Common myeloid progenitor, CD34-positive (primary cell): ENCODE results near the gene B3GALT6.

Experiments
- CTCF ChIA-PET: fragments of 350-600 bp; sonication (Branson Sonifier 250); formaldehyde crosslinking; loops from one replicate; lab custom pipeline; 2021; ENCODE audit warnings: antibody characterized with exemption; lab: Charles Lee
- POLR2A ChIA-PET: fragments of 350-600 bp; sonication (Branson Sonifier 250); formaldehyde crosslinking; loops from one replicate; lab custom pipeline; 2021; ENCODE audit warnings: antibody characterized with exemption; lab: Charles Lee
- DNase-seq, 3 donors: peaks; one replicate each; pipeline versions ENCODE4 v3.0.0 to v3.0.0-alpha.2; 2013
- H3K27ac ChIP-seq, 2 experiments: 1 replicate in 1 of 2; 2 replicates in 1 of 2; pipeline ENCODE4 v1.7.0; 2013; ENCODE audit warnings: inconsistent platforms in 2 of 2, low read length in 2 of 2, mild to moderate bottlenecking in 2 of 2, low read depth in 1 of 2, moderate library complexity in 1 of 2; ENCODE audit not compliant: severe bottlenecking in 2 of 2, insufficient read depth in 1 of 2, poor library complexity in 1 of 2
- H3K27me3 ChIP-seq, 5 experiments: replicated peaks in 2 of 5; 1 replicate in 3 of 5; 2 replicates in 2 of 5; pipeline versions ENCODE4 v1.6.1 to v1.7.0; 2013; ENCODE audit warnings: low read length in 4 of 5, mild to moderate bottlenecking in 2 of 5, moderate library complexity in 2 of 5, inconsistent platforms in 1 of 5; ENCODE audit not compliant: insufficient read depth in 5 of 5, control insufficient read depth in 4 of 5
- H3K36me3 ChIP-seq, 4 experiments: 1 replicate in 2 of 4; 2 replicates in 2 of 4; pipeline versions ENCODE4 v1.6.1 to v1.7.0; 2013; ENCODE audit warnings: low read length in 3 of 4, control low read depth in 1 of 4, mild to moderate bottlenecking in 1 of 4; ENCODE audit not compliant: control insufficient read depth in 4 of 4, insufficient read depth in 4 of 4
- H3K4me1 ChIP-seq, 4 experiments: 1 replicate in 3 of 4; 2 replicates in 1 of 4; pipeline versions ENCODE4 v1.6.1 to v1.7.1; 2013; ENCODE audit warnings: low read length in 3 of 4, mild to moderate bottlenecking in 3 of 4, control low read depth in 1 of 4, inconsistent platforms in 1 of 4, moderate library complexity in 1 of 4; ENCODE audit not compliant: control insufficient read depth in 4 of 4, insufficient read depth in 4 of 4; ENCODE audit errors: control extremely low read depth in 1 of 4
- H3K4me3 ChIP-seq, 7 experiments: 1 replicate in 4 of 7; 2 replicates in 3 of 7; pipeline versions ENCODE4 v1.5.1 to v1.7.0; 2013; ENCODE audit warnings: mild to moderate bottlenecking in 7 of 7, low read length in 6 of 7, moderate library complexity in 6 of 7, inconsistent platforms in 2 of 7, low read depth in 2 of 7, control low read depth in 1 of 7; ENCODE audit not compliant: insufficient read depth in 4 of 7, control insufficient read depth in 1 of 7; ENCODE audit errors: extremely low read depth in 1 of 7
- H3K9me3 ChIP-seq, 5 experiments: 1 replicate in 4 of 5; 2 replicates in 1 of 5; pipeline versions ENCODE4 v1.6.1 to v1.7.1; 2013; ENCODE audit warnings: low read length in 4 of 5, mild to moderate bottlenecking in 2 of 5, inconsistent platforms in 1 of 5, low read depth in 1 of 5, moderate library complexity in 1 of 5; ENCODE audit not compliant: control insufficient read depth in 4 of 5, insufficient read depth in 2 of 5; ENCODE audit errors: control extremely low read depth in 1 of 5
- WGBS: methylation state at CpG from one replicate; pipeline ENCODE4 v1.1.5; 2013; ENCODE audit not compliant: insufficient coverage; 5-methylcytosine and 5-hydroxymethylcytosine counted together

Gene B3GALT6

GRCh38 chr1:1223321-1223720 lies 8.7 kb upstream of the B3GALT6 start:
- H3K27ac ChIP-seq = no peak overlapping the region
- H3K9me3 ChIP-seq = no peaks in the 10 kb centered on the region
- H3K36me3 ChIP-seq = peaks cover 5 to 94% (median 63%) of the 10 kb centered on the region in 4 experiments
- H3K4me1 ChIP-seq = no peaks in the 10 kb centered on the region
- POLR2A ChIA-PET = interaction anchor here (1.0 kb wide), 1 partner anchor 9 kb away, joined by 4 read pairs; the partner anchor contains the start of genes B3GALT6 and SDF4
- H3K27me3 ChIP-seq = no peaks in the 10 kb centered on the region
- CTCF ChIA-PET = interaction anchor here (0.8 to 1.2 kb wide), 2 partner anchors 101 to 103 kb away, joined by 3 read pairs; no protein-coding TSS in a partner anchor
- WGBS = 94% methylated on average over 13 of the region's 15 CpGs
- H3K4me3 ChIP-seq = no peak overlapping the region
- DNase-seq = no peak

GRCh38 chr1:1223891-1224290 lies 8.1 kb upstream of the B3GALT6 start:
- no peaks in the 10 kb centered on the region for H3K9me3 ChIP-seq
- no peaks in the 10 kb centered on the region for H3K27me3 ChIP-seq
- peaks cover 5 to 94% (median 65%) of the 10 kb centered on the region in 4 experiments for H3K36me3 ChIP-seq
- POLR2A ChIA-PET = interaction anchor here (1.0 kb wide), 1 partner anchor 8 kb away, joined by 4 read pairs; the partner anchor contains the start of genes B3GALT6 and SDF4
- CTCF ChIA-PET = interaction anchor here (1.5 kb wide), 1 partner anchor 8 kb away, joined by 4 read pairs; no protein-coding TSS in a partner anchor
- H3K27ac ChIP-seq = no peak overlapping the region
- DNase-seq = no peak
- WGBS = 98% methylated on average over 21 of the region's 21 CpGs
- H3K4me1 ChIP-seq = no peaks in the 10 kb centered on the region
- H3K4me3 ChIP-seq = no peak overlapping the region

GRCh38 chr1:1225238-1225845 lies 6.7 kb upstream of the B3GALT6 start:
- H3K4me1 ChIP-seq = peaks cover 0 to 9% (median 7%) of the 10 kb centered on the region in 4 experiments
- CTCF ChIA-PET = interaction anchor here (1.1 to 3.1 kb wide), 3 partner anchors 10 to 162 kb away, joined by 3 to 9 read pairs (median 4); no protein-coding TSS in a partner anchor
- POLR2A ChIA-PET = no interaction called here
- no peak overlapping the region for H3K4me3 ChIP-seq
- no peak for DNase-seq
- H3K27ac ChIP-seq = no peak overlapping the region
- H3K27me3 ChIP-seq = no peaks in the 10 kb centered on the region
- H3K36me3 ChIP-seq = peaks cover 5 to 91% (median 57%) of the 10 kb centered on the region in 4 experiments
- H3K9me3 ChIP-seq = no peaks in the 10 kb centered on the region
- WGBS = 95% methylated on average over 16 of the region's 34 CpGs

GRCh38 chr1:1225913-1226312 lies 6.1 kb upstream of the B3GALT6 start:
- CTCF ChIA-PET = interaction anchor here (1.1 to 3.1 kb wide), 3 partner anchors 103 to 162 kb away, joined by 3 to 9 read pairs (median 4); no protein-coding TSS in a partner anchor
- Histone ChIP-seq H3K27ac (no peak overlapping the region), H3K4me1 (peaks cover 3 to 14% (median 13%) of the 10 kb centered on the region in 4 experiments), H3K9me3 (no peaks in the 10 kb centered on the region), H3K4me3 (no peak overlapping the region), H3K36me3 (peaks cover 5 to 85% (median 55%) of the 10 kb centered on the region in 4 experiments), H3K27me3 (no peaks in the 10 kb centered on the region)
- DNase-seq = no peak
- POLR2A ChIA-PET = interaction anchor here (1.5 kb wide), 1 partner anchor 9 kb away, joined by 5 read pairs; no protein-coding TSS in a partner anchor
- 94% methylated on average over 16 of the region's 18 CpGs for WGBS

GRCh38 chr1:1226566-1227362 lies 5.3 kb upstream of the B3GALT6 start:
- WGBS = 97% methylated on average over 44 of the region's 44 CpGs
- Histone ChIP-seq H3K36me3 (peaks cover 5 to 77% (median 53%) of the 10 kb centered on the region in 4 experiments), H3K9me3 (no peaks in the 10 kb centered on the region), H3K4me1 (peaks cover 4 to 19% (median 17%) of the 10 kb centered on the region in 4 experiments), H3K4me3 (no peak overlapping the region), H3K27me3 (no peaks in the 10 kb centered on the region), H3K27ac (no peak overlapping the region)
- no peak for DNase-seq
- POLR2A ChIA-PET = interaction anchor here (1.5 kb wide), 1 partner anchor 10 kb away, joined by 5 read pairs; no protein-coding TSS in a partner anchor
- CTCF ChIA-PET = interaction anchor here (1.1 to 3.1 kb wide), 4 partner anchors 104 to 242 kb away, joined by 3 to 9 read pairs (median 4); no protein-coding TSS in a partner anchor

DNA sequence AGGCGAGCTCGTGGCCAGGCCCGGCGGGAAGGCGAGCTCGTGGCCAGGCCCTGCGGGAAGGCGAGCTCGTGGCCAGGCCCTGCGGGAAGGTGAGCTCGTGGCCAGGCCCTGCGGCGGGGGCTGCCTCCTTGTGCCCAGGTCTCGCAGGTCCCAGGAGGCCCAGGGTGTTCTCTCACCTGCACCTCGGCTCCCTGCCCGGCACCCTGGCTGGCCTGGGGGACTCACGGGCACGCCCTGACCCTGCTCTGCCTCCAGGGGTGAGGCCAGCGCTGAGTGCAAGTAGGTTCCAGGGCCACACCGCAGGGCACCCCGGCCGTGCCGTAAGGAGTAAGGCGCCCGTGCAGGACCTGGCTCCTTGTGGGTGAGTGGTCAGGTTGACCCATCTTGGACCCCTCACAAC lies 4.7 kb upstream of the B3GALT6 start:
- WGBS = 97% methylated on average over 19 of the region's 25 CpGs
- Histone ChIP-seq H3K36me3 (peaks cover 5 to 72% (median 48%) of the 10 kb centered on the region in 4 experiments), H3K4me1 (peaks cover 4 to 20% (median 18%) of the 10 kb centered on the region in 4 experiments), H3K4me3 (no peak overlapping the region), H3K27ac (no peak overlapping the region), H3K9me3 (no peaks in the 10 kb centered on the region), H3K27me3 (no peaks in the 10 kb centered on the region)
- POLR2A ChIA-PET = interaction anchor here (1.5 kb wide), 1 partner anchor 10 kb away, joined by 5 read pairs; no protein-coding TSS in a partner anchor
- no peak for DNase-seq
- CTCF ChIA-PET = interaction anchor here (1.3 to 1.7 kb wide), 2 partner anchors 106 to 243 kb away, joined by 4 read pairs; no protein-coding TSS in a partner anchor
